T-helper 22 cell (primary cell): ENCODE results near the gene SMAD1.
"Not testable (repeated sequence)": the region's sequence is repeated elsewhere in the genome, so short reads cannot be mapped to it uniquely, and the experiment has no call there.

ENCODE experiments used
- DNase-seq: peaks from one replicate; pipeline ENCODE4 v3.0.0-alpha.2; 2020; ENCODE audit warnings: low read depth

Gene SMAD1

DNA sequence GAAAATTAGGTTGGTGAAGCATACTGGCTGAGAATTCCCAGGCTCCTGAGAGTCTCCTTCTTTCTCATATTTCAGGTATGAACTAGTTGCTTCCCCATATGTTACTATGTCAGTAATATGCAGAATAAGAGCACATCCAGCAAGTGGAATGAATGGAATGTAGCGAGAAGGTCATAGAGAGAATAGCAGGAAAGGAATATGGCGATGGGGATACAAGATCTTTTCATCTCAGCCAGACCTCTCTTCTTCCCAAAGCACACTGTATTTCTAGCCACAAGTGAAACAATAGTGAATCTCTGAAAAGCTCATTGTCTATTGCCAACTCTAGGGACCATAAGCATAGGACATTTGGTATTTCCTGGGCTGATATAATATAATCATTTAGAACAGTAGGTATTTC, 82.9 kb downstream of the SMAD1 start:
- DNase-seq, result no peak

DNA sequence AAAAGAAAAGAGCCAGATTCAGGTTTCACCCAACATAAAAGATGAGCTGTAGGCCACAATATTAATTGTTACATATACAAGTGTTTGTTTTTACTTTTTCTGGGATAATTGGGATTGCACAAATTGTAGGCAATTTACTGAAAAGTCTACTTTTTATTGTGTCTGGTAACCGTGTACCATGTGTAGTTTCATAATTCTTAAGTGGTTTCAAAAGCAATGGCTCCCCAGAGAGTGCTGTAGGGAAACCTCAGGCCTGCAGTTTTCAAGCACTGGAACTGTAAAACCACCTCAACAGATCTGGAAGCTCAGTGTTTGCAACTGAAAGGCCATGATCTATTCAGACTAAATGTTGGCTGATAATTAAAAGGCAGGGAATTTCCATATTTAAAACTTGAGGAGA, 83.7 kb downstream of the SMAD1 start:
- DNase-seq, result no peak

DNA sequence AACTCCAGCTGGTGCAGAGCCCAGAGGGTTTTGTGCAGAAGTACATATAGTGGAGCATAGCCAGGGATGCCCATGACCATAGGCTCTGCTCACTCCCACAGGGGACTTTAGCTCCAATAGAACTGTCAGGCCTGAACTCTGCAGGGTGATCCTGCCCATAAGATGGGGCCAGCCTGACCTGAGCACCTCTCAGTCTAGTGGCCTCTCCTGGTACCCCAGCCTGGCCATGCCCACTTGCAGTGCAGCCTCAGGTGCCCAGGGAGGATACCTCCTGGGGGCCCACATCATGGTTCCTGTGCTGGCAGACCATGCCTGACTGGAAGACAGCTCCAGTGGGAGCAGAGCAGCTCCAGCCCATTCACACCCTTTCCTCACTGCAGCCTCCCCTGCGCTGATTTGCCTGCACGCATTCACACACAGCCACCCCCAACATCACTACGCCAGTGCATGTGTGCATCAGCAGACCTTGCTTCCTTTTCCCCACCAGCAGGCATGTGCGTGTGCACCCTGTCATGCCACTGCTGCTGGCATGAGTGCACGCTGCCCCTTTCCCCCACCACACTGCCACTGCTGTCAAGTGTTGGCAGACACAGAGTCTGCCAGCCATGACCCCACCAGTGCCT, 84.5 kb downstream of the SMAD1 start:
- DNase-seq, result no peak

DNA sequence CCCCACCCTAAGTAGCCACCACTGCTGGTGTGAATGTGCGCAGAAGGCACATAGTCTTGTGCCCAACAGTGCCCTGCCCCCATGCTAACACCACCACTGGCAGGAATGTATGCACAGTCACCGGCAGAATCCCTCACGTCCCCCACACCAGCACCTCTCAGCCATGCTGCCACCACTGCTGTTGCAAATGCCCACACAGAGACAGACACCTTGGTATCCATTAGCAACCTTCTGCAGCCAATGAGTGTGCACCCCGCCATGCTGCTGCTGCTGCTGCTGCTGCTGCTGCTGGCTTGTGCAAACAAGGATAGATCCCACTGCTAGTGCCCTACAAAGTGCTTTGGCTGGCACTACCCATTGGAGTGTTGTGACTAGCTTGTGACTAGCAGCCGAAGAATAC, 85.1 kb downstream of the SMAD1 start:
- no peak for DNase-seq

DNA sequence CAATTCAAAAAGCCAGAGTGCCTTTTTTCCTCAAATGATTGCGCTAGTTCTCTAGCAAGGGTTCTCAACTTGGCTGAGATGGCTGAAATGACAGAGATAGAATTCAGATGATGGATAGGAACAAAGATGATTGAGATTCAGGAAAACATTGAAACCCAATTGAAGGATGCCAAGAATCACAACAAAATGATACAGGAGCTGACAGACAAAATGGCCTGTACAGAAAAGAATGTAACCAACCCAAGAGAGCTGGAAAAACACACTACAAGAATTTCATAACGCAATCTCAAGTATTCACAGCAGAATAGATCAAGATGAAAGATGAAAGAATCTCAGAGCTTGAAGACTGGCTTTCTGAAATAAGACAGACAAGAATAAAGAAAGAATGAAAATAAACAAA, 85.9 kb downstream of the SMAD1 start:
- DNase-seq, result no peak

DNA sequence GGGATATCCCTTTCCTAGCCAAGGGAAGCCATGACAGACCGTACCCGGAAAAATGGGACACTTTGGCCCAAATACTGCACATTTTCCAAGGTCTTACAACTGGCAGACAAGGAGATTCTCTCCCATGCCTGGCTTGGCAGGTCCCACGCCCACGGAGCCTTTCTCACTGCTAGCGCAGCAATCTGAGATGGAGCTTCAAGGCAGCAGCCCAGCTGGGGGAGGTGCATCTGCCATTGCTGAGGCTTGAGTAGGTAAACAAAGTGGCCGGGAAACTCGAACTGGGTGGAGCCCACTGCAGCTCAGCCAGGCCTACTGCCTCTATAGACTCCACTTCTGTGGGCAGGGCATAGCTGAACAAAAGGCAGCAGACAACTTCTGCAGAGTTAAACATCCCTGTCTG, 92.9 kb downstream of the SMAD1 start:
- not testable (repeated sequence) for DNase-seq

DNA sequence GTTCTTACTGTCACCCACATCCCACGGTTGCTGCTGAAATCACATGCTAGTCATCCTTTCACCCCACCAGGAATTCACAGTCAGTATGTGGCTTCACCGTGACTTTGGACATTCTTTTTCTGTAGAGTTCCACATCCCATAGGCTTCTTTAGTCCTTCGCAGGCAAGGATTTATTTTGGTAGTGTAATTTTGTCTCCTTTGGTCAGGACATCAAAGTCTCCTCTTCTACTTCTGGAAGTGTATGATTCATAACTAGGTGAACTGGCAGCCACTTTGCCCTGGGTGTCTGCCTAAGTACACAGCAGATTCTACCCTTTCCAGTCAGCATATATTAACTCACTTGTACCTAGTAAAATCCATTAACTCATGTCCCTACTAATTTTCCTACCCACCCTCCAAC, 99.3 kb downstream of the SMAD1 start:
- DNase-seq, result no peak

DNA sequence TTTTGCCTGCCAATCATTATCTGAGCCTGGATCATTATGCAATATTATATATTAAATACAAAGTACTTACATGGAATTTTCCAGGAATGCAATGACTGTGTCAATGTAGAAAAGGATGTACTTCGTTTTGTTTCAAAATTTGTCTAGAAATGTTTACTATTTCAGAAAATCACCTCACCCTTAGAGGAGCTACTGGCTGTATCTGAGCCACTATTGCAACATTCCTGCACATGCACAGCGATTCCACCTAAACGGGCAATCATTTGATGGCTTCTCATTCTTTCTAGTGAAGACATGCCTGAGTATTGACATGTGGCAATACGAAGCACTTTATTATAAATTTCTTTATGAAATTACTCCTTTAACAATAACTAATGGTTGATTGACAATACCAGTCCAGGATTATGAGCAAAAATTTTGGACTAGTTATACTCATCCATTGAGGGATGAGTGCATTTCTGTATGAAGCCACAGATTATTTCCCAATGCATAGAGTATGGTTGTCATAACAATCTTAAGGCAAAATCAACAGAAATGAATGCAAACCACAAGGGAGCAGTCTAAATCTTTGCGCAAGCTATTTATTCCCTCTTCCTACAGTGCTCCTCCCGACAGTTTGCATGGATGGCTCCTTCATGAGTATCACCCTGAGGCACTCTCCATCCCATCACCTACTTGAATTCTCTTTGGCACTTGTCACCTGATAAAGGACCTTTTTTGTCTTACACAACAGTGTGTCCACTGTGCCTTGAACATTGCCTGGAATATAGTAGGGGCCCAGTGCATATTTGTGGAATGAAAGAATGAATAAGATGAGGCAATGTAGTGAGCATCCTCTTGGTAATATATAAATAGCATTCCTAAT, 101.8 kb downstream of the SMAD1 start:
- DNase-seq, result no peak

DNA sequence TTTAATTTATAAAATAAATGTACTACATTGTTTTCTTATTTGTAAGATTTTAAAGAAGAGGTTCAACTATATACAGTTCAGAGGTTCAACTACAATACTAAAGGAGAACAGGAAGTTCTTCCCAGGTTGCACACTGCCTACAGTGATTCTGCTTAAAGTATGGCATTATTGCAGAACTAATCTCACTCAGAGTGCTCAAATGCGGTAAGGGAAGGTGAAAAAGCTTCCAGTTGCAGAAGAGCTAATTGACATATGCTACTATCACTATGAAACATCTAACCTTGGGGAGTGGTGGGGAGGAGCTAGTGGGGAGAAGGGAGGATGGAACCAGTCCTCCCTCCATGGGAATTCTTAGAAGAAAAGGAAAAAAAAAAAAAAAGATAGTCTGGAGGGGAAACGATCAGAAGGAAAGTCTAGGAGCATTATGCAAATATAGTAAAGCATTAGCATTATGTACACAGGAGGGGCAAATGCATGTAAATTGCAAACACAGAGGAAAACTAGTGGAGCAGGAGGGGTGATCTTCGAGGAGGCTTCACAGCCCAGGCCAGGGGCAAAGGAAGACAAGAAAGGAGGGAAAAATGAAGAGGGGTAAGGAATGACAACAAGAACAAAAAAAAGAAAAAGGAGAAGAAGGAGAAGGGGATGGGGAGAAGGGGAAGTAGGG, 105.6 kb downstream of the SMAD1 start:
- no peak for DNase-seq

DNA sequence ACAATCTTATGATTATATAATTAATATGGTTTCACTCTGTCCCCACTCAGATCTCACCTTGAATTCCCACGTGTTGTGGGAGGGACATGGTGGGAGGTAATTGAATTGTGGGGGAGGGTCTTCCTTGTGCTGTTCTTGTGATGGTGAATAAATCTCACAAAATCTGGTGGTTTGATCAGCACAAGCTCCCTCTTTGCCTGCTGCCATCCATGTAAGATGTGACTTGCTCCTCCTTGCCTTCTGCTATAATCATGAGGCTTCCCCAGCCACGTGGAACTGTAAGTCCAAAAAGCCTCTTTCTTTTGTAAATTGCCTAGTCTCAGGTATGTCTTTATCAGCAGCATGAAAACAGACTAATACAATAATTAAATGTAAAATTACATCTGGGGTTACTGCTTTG, 107.7 kb downstream of the SMAD1 start:
- not testable (repeated sequence) for DNase-seq

DNA sequence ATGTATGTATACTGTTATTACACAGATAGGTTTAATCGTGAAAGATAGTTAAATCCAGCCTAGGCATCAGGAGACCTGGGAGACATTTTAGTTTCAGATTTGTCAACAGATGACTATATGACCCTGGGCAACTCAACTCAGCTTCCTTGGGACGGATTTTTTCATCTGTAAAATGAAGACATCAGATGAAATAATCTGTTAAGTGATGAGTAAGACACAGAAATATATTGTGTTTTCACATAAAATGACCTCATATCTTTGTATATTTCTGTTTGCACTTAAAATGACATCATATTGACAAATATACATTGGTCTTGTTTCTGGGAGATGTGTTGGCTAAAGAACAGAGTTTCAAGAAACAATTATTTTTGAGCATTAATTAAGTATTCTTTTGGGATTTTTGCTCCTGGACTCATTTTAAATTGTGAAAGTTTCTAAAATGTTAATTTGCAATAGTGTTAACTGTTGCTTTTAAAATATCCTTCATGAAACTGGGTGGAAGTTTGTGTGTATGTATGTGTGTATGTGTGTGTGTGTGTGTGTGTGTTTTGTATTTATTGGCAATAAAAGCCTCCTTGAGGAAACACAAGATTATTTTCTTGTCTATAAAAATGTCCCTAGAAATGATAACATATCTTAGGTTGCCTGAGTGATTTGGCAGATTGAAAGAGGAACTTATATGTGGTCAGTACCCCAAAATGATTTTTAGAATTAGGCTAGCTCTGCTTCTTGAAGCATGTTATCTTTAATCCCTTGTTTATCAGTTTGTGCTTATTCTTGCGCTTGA, 108.5 kb downstream of the SMAD1 start:
- DNase-seq, result no peak

DNA sequence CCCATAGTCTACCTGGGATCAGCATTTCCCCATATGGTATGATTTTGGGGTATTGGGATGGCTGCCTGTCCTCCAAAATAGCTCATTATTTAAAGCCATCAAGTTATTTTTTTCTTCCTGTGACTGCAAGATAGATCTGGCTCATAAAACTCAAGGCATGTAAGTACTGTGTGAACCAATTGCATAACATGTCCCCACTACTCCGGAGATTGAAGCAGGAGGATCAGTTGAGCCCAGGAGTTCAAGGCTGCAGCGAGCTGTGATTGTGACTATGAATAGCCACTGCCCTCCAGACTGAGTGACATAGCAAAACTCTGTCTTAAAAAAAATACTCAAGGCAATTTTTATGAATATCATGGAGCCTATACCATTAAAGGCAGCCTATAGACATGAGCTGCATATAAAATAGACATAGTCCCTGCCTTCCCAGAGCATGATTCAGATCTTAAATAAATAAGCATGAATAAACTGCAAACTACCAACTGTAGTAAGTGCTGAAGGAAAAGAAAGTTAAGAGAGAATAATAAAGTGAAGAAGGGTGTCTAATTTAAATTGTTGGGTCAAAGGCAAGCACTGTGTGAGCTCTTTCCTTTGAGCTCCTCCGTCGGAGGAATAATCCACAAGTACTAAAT, 120.6 kb downstream of the SMAD1 start:
- no peak for DNase-seq

DNA sequence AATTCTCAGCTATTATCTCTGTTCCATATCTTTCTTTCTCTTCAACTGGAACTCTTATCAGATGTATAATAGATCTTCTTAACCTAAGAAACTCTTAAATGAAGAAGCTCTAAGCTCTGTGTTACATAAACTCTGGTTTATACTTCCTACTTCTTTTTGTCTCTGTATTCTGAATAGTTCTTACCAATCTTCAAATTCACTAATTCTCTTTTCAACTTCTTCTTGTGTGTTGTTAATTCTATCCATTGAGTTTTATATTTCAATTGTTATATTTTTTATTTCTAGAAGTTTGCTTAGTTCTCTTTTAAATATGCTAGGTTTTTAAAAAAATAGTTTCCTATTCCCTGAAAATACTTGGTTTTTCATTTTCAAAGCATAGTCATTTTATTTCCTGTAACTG, 124.3 kb downstream of the SMAD1 start:
- no peak for DNase-seq
